Right lobe of liver (tissue), 6 donors: ENCODE data around the gene PRM3. TPM values are rescaled to one million over a fixed set of nuclear protein-coding genes. Genes with fewer than 3 reads are reported as not detected.

ENCODE experiments used
- ATAC-seq, 4 donors: fragments of 200-7000 bp; cut with Tn5 transposase; one replicate each; pipeline ENCODE4 v1.9.1; 2020; ENCODE audit warnings: mild to moderate bottlenecking in 4 of 4, moderate library complexity in 4 of 4
- DNase-seq, 3 donors: peaks; one replicate each; pipeline ENCODE4 v3.0.0-alpha.2; 2020
- H3K27ac ChIP-seq, 3 donors: fragments of 200-600 bp; one replicate each; pipeline ENCODE4 v1.8.0; 2022
- H3K27me3 ChIP-seq, 2 donors: fragments of 200-600 bp; one replicate each; pipeline ENCODE4 v1.8.0; 2022
- H3K36me3 ChIP-seq, 4 donors: fragments of 200-600 bp; sonication (generic) in 1 of 4; one replicate each; pipeline versions ENCODE4 v1.5.1 to v1.8.0; 2017 to 2022; ENCODE audit warnings: control low read depth in 1 of 4
- H3K4me1 ChIP-seq, 4 donors: fragments of 200-600 bp; sonication (generic) in 1 of 4; one replicate each; pipeline versions ENCODE4 v1.5.1 to v1.8.0; 2017 to 2022; ENCODE audit warnings: control low read depth in 1 of 4
- H3K4me3 ChIP-seq, 3 donors: fragments of 200-600 bp; one replicate each; pipeline ENCODE4 v1.8.0; 2022
- H3K9me3 ChIP-seq, 4 donors: fragments of 200-600 bp; sonication (generic) in 1 of 4; one replicate each; pipeline versions ENCODE4 v1.5.1 to v1.8.0; 2017 to 2022; ENCODE audit warnings: control low read depth in 1 of 4
- CTCF ChIP-seq, 4 donors: fragments of 200-600 bp in 3 of 4; fragments of 450-650 bp in 1 of 4; IDR thresholded peaks; one replicate each; pipeline versions ENCODE4 v1.5.1 to v1.8.0; 2016 to 2022; ENCODE audit warnings: antibody characterized with exemption in 4 of 4, mild to moderate bottlenecking in 2 of 4
- POLR2A ChIP-seq: fragments of 450-650 bp; IDR thresholded peaks from one replicate; pipeline ENCODE4 v1.6.1; 2017; ENCODE audit warnings: antibody characterized with exemption, mild to moderate bottlenecking
- WGBS: methylation state at CpG from one replicate; pipeline ENCODE4 v1.1.6; 2018; ENCODE audit warnings: low coverage, low lambda C conversion rate; ENCODE audit not compliant: insufficient coverage; ENCODE audit errors: missing lambda C conversion rate; 5-methylcytosine and 5-hydroxymethylcytosine counted together
- intact Hi-C, 2 donors: fragments of 100-400 bp; cut with DNase I; formaldehyde crosslinking; loops; one replicate each; pipeline versions ENCODE4 v1.11.2 to v1.14.1; 2022
- total RNA-seq, 6 experiments: library from RNA; depleted of rRNA in 2 of 6; stranded (reverse); fragments of >200 nt in 2 of 6; fragmentation: NEBNext Ultra II Directional in 3 of 6; extraction: Animal tissue kit (Norgen Biotek cat#: 25700) in 3 of 6; gene quantifications; one replicate each; pipeline versions ENCODE4 v1.1.0 to v1.2.4, GENCODE V29; 2016 to 2023
- donor health status: DM: no; HTN: yes; CAD: no.
- donor health status: DM: no; HTN: no; CAD: no.
- donor health status: DM: no; HTN: no; CAD: no.
- donor health status: DM: no; HTN: yes; CAD: no.
- donor health status: DM: no; HTN: yes; CAD: no.

The PRM3 gene
- total RNA-seq, 6 experiments from 2014 or later = not detected

- intact Hi-C loops = no loop called here
- Histone ChIP-seq H3K4me3 (no peak overlapping the region), H3K9me3 (no peaks in the 10 kb centered on the region), H3K4me1 (no peaks in the 10 kb centered on the region), H3K27ac (no peak overlapping the region), H3K36me3 (no peaks in the 10 kb centered on the region), H3K27me3 (no peaks in the 10 kb centered on the region)
- ATAC-seq (no peak), DNase-seq (no peak)
- no peak for TF ChIP-seq CTCF (IDR thresholded peaks at IDR 0.05)
- TF ChIP-seq POLR2A = no peak
- WGBS = 59% methylated on average over 2 of the region's 2 CpGs
Observed at GRCh38 chr16:11270602-11271162, 2.7 kb downstream of the PRM3 start.

DNA sequence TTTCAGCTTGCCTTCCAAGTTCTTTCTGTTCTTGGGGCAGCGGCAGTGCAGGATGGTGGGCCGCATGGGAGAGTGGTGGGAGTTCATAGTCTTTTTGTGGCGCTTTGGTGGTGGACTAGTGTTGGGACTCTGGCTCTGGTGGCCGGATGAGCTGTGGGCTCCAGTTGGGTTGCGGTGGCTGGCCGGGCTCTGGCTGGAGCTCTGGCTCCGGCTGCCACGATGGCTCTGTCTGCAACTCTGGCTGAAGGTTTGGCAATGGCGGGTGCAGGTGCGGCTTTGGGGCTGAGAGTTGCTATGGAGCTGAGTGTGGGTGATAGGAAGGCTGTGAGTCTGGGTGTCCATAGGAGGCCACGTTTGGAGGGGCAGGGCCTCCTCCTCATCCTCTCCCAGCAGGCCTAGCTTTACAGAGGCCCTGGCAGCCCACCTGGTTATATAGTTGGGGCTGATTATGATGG lies 4.5 kb downstream of the PRM3 start, which contains the start of gene TNP2:
Gene TNP2, minus strand, starts transcription at position 405 of the 455 bp plus-strand sequence. Its CDS starts 63 bp downstream, at position 342.
- intact Hi-C loops = loop anchor here in 1 of 2 donors (10.0 kb wide), 1 partner anchor 76 kb away; the partner anchor contains the start of gene RMI2
- TF ChIP-seq CTCF (IDR thresholded peaks at IDR 0.05) (no peak), POLR2A (no peak)
- Histone ChIP-seq H3K4me3 (no peak within 1 kb of the TSS), H3K9me3 (no peaks in the 10 kb centered on the region), H3K27me3 (no peaks in the 10 kb centered on the region), H3K4me1 (no peaks in the 10 kb centered on the region), H3K27ac (no peak within 1 kb of the TSS), H3K36me3 (no peaks in the 10 kb centered on the region)
- 81% methylated on average over 3 of the region's 11 CpGs for WGBS
- DNase-seq (no peak), ATAC-seq (no peak)

DNA sequence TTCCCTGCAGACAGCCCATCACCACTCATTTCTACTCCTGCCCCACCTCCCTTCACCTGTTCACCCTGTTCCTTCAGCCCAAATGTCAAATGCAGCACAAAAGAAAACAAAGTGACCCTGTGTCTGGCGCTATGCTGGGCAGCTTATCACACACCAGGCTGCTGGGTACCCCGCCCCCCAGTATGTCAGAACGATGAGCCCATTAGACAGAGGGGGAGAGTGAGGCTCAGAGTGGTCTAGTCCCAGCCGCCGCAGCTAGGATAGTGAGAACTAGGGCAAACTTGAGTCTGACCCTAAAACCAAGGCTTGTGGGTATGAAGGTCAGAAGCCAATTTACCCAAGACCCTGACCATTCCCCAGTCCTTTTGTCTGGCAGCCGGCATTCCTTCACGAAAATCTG lies 8.3 kb downstream of the PRM3 start:
- H3K9me3 ChIP-seq = no peaks in the 10 kb centered on the region
- WGBS = 86% methylated on average over 2 of the region's 7 CpGs
- ATAC-seq = no peak
- no peaks in the 10 kb centered on the region for H3K27me3 ChIP-seq
- DNase-seq = no peak
- TF ChIP-seq POLR2A (no peak), CTCF (IDR thresholded peaks at IDR 0.05) (no peak)
- H3K27ac ChIP-seq = no peak overlapping the region
- intact Hi-C loops = loop anchor here in 1 of 2 donors (10.0 kb wide), 1 partner anchor 80 kb away; the partner anchor contains the start of gene RMI2
- no peaks in the 10 kb centered on the region for H3K36me3 ChIP-seq
- no peaks in the 10 kb centered on the region for H3K4me1 ChIP-seq
- no peak overlapping the region for H3K4me3 ChIP-seq

GRCh38 chr16:11264155-11264832 lies 9.1 kb downstream of the PRM3 start:
- Histone ChIP-seq H3K9me3 (no peaks in the 10 kb centered on the region), H3K36me3 (no peaks in the 10 kb centered on the region), H3K27ac (no peak overlapping the region), H3K4me3 (no peak overlapping the region), H3K4me1 (peaks cover 0 to 7% (median 2%) of the 10 kb centered on the region in 4 donors), H3K27me3 (no peaks in the 10 kb centered on the region)
- TF ChIP-seq CTCF (IDR thresholded peaks at IDR 0.05) (no peak), POLR2A (no peak)
- ATAC-seq (no peak), DNase-seq (no peak)
- intact Hi-C loops = loop anchor here in 1 of 2 donors (10.0 kb wide), 1 partner anchor 81 kb away; the partner anchor contains the start of gene RMI2
- 72% methylated on average over 6 of the region's 9 CpGs for WGBS
